Vagina (tissue), 2 donors: Measurements from ENCODE around the gene AMH. TPM values are rescaled to one million over a fixed set of nuclear protein-coding genes. Genes with fewer than 3 reads are reported as not detected.

Experiments
- DNase-seq, 2 donors: peaks; one replicate each; pipeline ENCODE4 v3.0.0-alpha.2; 2017; ENCODE audit errors: extremely low spot score in 2 of 2
- H3K27ac ChIP-seq: fragments of 200-600 bp; sonication (generic); one replicate; pipeline ENCODE4 v1.5.1; 2019
- H3K27me3 ChIP-seq: fragments of 200-600 bp; sonication (generic); one replicate; pipeline ENCODE4 v1.5.1; 2019
- H3K36me3 ChIP-seq, 2 donors: fragments of 200-600 bp; sonication (generic); one replicate each; pipeline ENCODE4 v1.5.1; 2017 to 2019
- H3K4me1 ChIP-seq: fragments of 200-600 bp; sonication (generic); one replicate; pipeline ENCODE4 v1.5.1; 2019
- H3K4me3 ChIP-seq, 2 donors: fragments of 200-600 bp; sonication (generic); 1 replicate in 1 of 2; 2 replicates in 1 of 2; pipeline ENCODE4 v1.5.1; 2016 to 2019
- H3K9me3 ChIP-seq: fragments of 200-600 bp; sonication (generic); one replicate; pipeline ENCODE4 v1.5.1; 2019
- POLR2A ChIP-seq, 2 donors: fragments of 450-650 bp; IDR thresholded peaks; one replicate each; pipeline ENCODE4 v1.6.1; 2017; ENCODE audit warnings: antibody characterized with exemption in 2 of 2, mild to moderate bottlenecking in 2 of 2, moderate library complexity in 2 of 2
- POLR2AphosphoS5 ChIP-seq, 2 donors: sonication (generic); formaldehyde crosslinking; IDR thresholded peaks; one replicate each; pipeline ENCODE4 v1.9.0; 2017; ENCODE audit warnings: antibody characterized with exemption in 2 of 2, mild to moderate bottlenecking in 2 of 2, low read depth in 1 of 2; ENCODE audit not compliant: insufficient read depth in 1 of 2
- intact Hi-C: fragments of 100-400 bp; cut with DNase I; formaldehyde crosslinking; loops from one replicate; pipeline ENCODE4 v1.15.1; 2023
- total RNA-seq: library from RNA; depleted of rRNA; stranded (reverse); fragments of >200 nt; gene quantifications from one replicate; pipeline ENCODE4 v1.2.3, GENCODE V29; 2016
- TF ChIP-seq, protein P1 (sequence below), 3 experiments: fragments of 450-650 bp in 2 of 3; fragments of 200-600 bp in 1 of 3; sonication (generic) in 1 of 3; IDR thresholded peaks; one replicate each; pipeline ENCODE4 v1.5.1; 2017 to 2019; ENCODE audit warnings: antibody characterized with exemption in 3 of 3, mild to moderate bottlenecking in 2 of 3, moderate library complexity in 2 of 3

Gene AMH
- total RNA-seq, 1 donor from 2014 or later = 2.7 TPM

DNA sequence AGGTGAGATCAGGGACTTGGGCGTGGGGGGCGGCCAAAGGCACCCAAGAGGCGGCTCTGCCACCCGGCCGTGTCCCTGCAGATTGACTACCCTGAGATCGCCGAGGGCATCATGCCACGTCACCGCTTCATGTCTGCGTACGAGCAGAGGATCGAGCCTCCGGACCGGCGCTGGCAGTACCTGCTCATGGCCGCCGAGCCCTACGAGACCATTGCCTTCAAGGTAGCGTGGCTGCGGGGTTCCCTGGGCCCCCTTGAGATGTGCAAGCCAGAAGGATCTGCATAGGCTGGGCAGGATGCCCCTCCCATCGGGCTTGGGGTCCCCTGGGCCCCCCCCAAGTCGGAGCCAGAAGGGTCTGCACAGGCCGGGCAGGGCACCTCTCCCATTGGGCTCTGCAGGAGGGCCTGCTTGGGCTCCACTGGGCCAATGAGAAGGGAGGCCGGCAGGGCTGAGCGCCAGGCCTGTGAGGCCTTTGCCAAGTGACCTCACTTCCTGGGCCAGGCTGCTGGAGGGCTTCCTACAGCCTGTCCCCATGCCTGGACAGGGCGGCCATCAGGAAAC lies 2.2 kb upstream of the AMH start:
- intact Hi-C loops = no loop called here
- H3K27ac ChIP-seq = no peak overlapping the region
- TF ChIP-seq POLR2AphosphoS5 (IDR thresholded peaks at IDR 0.05; ENCODE audit: insufficient read depth in 1 of 2, low read depth in 1 of 2) (no peak), POLR2A (IDR thresholded peaks at IDR 0.05) (no peak)
- TF ChIP-seq, protein P1, sequence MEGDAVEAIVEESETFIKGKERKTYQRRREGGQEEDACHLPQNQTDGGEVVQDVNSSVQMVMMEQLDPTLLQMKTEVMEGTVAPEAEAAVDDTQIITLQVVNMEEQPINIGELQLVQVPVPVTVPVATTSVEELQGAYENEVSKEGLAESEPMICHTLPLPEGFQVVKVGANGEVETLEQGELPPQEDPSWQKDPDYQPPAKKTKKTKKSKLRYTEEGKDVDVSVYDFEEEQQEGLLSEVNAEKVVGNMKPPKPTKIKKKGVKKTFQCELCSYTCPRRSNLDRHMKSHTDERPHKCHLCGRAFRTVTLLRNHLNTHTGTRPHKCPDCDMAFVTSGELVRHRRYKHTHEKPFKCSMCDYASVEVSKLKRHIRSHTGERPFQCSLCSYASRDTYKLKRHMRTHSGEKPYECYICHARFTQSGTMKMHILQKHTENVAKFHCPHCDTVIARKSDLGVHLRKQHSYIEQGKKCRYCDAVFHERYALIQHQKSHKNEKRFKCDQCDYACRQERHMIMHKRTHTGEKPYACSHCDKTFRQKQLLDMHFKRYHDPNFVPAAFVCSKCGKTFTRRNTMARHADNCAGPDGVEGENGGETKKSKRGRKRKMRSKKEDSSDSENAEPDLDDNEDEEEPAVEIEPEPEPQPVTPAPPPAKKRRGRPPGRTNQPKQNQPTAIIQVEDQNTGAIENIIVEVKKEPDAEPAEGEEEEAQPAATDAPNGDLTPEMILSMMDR (IDR thresholded peaks at IDR 0.05) = no peak
- H3K36me3 ChIP-seq = peaks cover 7 to 54% of the 10 kb centered on the region in 2 donors
- H3K27me3 ChIP-seq = peaks cover 4% of the 10 kb centered on the region
- H3K4me1 ChIP-seq = peaks cover 36% of the 10 kb centered on the region
- H3K9me3 ChIP-seq = no peaks in the 10 kb centered on the region
- no peak for DNase-seq
- H3K4me3 ChIP-seq = no peak overlapping the region

DNA sequence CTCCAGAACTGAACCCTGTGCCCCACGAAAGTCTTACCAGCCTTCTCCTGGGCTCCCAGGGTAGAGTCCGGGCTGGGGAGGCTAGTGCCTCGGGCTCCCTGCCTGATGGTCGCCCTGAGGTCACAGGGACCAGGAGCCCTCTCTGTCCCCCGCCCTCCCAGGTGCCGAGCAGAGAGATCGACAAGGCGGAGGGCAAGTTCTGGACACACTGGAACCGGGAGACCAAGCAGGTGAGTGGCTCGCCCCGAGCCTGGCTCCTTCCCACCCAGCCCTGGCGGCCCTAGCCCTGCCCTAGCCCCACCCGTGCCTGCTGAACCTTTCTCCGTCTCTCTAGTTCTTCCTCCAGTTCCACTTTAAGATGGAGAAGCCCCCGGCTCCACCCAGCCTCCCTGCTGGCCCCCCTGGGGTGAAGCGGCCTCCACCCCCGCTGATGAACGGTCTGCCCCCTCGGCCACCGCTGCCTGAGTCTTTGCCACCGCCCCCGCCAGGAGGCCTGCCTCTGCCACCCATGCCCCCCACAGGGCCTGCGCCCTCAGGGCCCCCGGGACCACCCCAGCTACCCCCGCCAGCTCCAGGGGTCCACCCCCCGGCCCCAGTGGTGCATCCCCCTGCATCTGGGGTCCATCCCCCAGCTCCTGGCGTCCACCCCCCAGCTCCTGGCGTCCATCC lies 1.6 kb upstream of the AMH start:
- Histone ChIP-seq H3K9me3 (no peaks in the 10 kb centered on the region), H3K27me3 (peaks cover 8% of the 10 kb centered on the region), H3K36me3 (peaks cover 7 to 54% of the 10 kb centered on the region in 2 donors), H3K4me3 (no peak overlapping the region), H3K4me1 (peaks cover 36% of the 10 kb centered on the region), H3K27ac (no peak overlapping the region)
- no peak for DNase-seq
- intact Hi-C loops = no loop called here
- TF ChIP-seq POLR2A (IDR thresholded peaks at IDR 0.05) = no peak
- TF ChIP-seq, protein P1 (IDR thresholded peaks at IDR 0.05) = no peak

DNA sequence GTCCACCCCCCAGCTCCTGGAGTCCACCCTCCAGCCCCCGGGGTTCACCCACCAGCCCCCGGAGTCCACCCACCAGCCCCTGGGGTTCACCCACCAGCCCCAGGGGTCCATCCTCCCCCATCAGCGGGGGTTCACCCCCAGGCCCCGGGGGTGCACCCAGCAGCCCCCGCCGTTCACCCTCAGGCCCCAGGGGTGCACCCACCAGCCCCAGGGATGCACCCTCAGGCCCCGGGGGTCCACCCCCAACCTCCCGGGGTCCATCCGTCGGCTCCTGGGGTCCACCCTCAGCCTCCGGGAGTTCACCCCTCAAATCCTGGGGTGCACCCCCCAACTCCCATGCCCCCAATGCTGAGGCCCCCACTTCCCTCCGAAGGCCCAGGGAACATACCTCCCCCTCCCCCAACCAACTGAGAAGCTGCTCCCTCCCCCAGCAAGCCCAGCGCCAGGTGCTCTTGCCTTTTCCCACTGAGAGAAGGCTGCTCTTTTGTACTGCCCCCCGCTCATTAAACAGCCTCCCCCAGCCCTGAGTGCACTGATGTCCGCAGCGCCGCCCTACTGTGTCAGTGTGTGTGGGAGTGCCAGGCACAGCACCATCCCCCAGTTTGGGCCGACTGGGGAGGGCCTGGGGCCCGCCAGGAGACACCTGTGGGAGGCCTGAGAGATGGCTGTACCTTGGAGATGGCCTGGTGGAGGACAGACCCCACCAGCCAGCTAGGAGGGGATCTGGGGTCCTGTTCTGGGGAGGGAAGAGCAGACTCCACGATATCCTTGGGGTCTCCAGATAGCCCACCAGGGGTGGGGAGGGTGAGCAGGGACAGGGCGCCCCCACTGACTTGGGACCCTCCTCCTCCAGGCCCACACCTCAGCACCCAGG lies 750 bp upstream of the AMH start:
- Histone ChIP-seq H3K4me1 (peaks cover 37% of the 10 kb centered on the region), H3K27ac (no peak overlapping the region), H3K36me3 (peaks cover 7 to 52% of the 10 kb centered on the region in 2 donors), H3K27me3 (peaks cover 8% of the 10 kb centered on the region), H3K9me3 (no peaks in the 10 kb centered on the region), H3K4me3 (no peak overlapping the region)
- DNase-seq = no peak
- intact Hi-C loops = no loop called here
- TF ChIP-seq, protein P1 (IDR thresholded peaks at IDR 0.05) = no peak
- no peak for TF ChIP-seq POLR2A (IDR thresholded peaks at IDR 0.05)
- TF ChIP-seq POLR2AphosphoS5 (IDR thresholded peaks at IDR 0.05; ENCODE audit: insufficient read depth in 1 of 2, low read depth in 1 of 2) = no peak

GRCh38 chr19:2249880-2250765 lies 1.0 kb downstream of the AMH start:
- intact Hi-C loops = no loop called here
- no peaks in the 10 kb centered on the region for H3K9me3 ChIP-seq
- H3K27ac ChIP-seq = no peak overlapping the region
- peak overlapping the region in 1 of 2 donors; percentile 31 for H3K4me3 ChIP-seq
- no peak for DNase-seq
- peaks cover 8% of the 10 kb centered on the region for H3K27me3 ChIP-seq
- no peak for TF ChIP-seq POLR2A (IDR thresholded peaks at IDR 0.05)
- TF ChIP-seq POLR2AphosphoS5 (IDR thresholded peaks at IDR 0.05; ENCODE audit: insufficient read depth in 1 of 2, low read depth in 1 of 2) = no peak
- TF ChIP-seq, protein P1 (IDR thresholded peaks at IDR 0.05) = no peak
- peaks cover 39% of the 10 kb centered on the region for H3K4me1 ChIP-seq
- H3K36me3 ChIP-seq = peaks cover 5 to 34% of the 10 kb centered on the region in 2 donors
